Activated CD4-positive, alpha-beta T cell treated with anti-CD3 and anti-CD28 coated beads, Interleukin-2, Interleukin-4, amounts not matched to agents 100 ng/mL and 50 ng/mL, durations not matched to agents 16 hours and 8 hours (primary cell): ENCODE results near the gene SRSF8.
A peak's percentile ranks its signal among the peaks of the same experiment; 100 is the strongest.

Experiments used
- DNase-seq: peaks from one replicate; pipeline ENCODE4 v3.0.0-alpha.2; 2020; ENCODE audit warnings: low spot score

Gene SRSF8

DNA sequence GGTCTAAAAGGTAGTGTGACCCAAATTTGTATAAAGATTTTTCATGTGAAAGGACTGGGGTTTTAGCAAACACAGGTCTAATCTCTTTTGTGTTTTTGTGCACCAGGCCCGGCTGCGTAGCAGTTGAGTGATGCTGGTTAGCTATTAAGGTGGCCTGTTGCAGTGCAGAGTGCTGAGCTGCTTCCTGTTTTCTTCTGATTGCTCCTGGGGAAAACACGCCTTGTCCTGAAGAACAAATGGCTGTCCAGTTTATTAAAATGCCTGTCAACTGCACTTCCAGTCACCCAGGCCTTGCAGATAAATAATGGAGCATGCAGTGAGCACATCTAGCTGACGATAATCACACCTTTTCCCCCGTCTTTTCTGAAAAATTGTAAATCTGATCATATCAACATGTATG lies 1.8 kb downstream of the SRSF8 start:
- DNase-seq: peak; percentile 92

DNA sequence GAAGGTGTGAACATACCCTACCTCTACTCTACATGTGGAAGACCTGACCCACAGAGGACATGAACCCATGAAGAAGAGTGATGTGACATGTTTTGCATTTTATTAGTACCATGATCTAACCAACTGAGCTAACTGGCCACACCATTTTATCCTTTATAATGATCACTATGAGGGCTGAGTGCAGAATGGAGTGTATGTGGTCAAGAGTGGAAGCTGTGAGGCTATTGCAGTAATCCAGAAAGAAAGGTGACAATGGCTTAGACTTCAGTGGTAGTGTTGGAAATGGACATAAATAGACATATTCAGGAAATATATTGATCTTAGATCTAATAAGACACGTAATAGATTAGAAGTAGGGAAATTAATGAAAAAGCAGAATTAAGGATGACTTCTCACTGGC lies 3.8 kb downstream of the SRSF8 start:
- no peak for DNase-seq

DNA sequence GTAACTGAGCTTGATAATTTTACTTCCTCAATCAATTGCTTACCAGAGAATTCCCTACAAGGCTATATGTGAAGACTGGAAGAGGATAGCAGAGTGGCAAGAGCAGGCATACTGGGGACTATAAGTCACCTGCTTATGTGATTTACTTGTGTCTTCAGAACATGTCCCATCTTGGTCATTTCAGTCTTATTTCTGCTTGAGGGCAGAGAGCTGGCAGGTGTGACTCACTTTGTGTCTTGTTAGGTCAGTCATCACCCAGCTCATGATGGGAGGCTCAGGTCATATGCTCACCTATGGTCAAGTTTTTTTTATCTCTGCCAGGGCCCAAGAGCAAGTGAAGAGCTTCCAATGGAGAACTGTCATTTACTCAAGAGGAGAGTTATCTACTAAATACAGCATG lies 6.2 kb downstream of the SRSF8 start:
- DNase-seq: no peak

DNA sequence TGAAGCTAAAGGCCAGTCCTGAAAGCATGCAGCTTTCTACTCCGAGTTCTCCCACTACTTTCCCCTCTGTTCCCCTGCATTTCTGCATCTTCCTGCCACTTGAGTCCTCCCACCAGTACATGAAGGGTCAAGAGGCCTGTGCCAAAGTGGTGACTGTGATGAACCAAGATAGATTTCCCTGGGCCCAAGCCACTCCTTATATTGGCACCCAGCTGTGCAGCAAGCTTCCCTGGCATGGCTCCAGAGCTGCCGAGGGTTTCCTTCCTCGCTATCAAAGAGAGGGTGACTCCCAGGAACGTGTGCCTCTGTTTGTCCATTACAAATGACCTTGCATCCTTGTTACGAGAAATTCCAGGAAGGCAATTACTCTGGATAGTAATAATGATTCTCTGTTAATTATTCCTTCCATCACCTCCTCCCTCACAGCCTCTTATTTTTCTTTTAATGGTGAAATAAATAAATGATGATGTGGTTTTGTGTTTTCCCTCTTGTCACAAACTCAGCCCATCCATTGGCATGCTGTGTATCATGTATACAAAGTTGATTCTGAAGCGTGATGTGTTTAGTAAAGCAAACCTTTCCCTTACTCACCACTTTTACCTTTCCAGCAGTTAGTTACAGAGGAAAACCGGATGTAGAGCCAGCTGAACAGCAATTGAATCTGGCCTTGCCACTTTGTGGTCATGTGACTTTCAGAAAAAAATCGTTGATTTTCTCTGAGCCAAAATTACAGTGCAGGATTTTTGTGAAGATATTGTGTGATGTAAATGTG lies 8.3 kb downstream of the SRSF8 start:
- no peak for DNase-seq

DNA sequence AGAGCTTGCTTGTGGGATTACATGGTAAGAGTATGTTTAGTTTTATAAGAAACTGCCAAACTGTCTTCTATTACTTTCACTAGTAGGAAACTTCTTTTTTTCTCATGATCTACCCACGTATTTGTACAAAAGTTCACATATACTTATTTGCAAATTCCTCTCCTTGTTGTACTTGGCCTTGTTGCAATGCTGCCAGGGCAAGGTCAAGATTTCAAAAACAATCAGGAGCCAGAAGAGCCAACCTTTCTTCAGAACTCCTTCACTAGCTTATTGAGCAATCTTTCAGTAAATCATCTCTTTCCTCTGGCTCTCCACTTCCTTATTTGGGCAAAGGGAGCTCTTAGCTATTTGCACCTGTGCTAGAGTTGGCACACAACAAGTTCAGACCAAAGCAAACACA lies 9.7 kb downstream of the SRSF8 start:
- no peak for DNase-seq

DNA sequence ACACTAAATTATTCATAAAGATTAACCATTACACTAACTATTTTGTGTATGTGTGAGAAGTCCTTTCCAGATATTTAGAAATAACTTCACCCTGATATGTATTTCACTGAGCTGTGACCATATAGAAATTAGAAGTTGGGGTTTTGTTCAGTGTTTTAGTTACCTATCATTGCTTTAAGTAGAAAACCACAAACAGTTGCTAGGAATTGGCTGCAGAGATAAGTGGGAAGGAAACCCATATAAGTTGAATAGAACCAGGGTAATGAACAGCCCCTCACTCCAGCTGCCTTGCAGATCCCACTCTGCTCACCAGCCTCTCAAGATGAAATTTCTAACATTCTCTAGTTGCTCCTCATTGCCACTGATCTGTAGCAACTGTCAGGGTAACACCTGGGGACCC lies 10.3 kb downstream of the SRSF8 start:
- DNase-seq: no peak

DNA sequence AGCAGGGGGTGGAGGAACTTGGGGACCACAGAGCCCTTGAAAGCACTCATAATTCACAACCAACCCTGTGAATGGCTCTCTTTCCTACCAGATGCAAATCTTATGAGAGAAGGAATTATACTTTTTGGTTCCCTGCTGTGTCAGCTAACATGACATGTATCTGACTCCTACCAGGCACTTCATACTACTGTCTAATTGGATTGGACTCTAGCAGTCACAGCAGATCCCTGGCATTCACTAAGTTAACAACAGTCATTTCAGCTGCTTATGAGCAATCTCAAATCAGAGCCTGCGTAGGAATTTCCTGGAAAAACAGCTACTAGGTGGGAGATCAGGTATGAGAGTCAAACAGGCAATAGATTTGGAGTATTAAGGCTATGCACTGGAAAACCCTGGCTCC lies 11.8 kb downstream of the SRSF8 start:
- no peak for DNase-seq

DNA sequence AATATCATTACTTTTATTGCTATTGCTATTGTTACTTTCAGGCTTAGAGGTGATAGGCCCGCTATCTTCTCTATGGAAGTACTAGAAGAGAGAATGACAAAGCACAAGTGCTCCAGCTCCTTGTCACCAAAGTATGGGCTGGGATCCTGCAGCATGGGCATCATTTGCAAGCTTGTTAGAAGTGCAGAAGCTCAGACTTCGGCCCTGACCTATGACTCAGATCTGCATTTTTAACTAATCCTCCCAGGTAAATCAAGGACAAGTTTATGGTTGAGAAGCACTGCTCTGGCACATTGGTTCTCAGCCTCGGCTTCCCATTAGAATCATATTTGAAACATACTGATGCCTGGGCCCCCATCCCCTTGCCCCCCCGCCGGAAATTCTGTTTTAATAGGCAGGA lies 14.3 kb downstream of the SRSF8 start:
- DNase-seq: no peak

DNA sequence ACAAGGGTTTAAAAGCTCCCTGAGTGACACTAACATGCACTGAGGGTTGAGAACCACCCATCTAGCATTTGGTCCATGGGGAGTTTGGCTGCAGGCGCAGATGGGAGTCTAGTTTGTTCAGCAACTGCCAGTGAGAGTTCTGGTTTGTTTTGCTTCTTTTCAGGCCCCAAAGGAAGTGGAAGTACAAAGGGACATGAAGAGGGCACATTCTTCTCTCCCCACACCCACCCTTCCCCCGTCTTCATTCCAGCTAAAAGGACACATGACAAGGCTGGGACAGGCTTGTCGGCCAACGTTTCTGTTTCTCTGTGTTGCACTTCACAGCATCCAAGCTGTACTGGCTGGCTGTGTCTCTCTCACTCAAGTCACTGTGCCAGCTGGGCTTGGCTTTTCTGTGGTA lies 14.7 kb downstream of the SRSF8 start:
- no peak for DNase-seq

DNA sequence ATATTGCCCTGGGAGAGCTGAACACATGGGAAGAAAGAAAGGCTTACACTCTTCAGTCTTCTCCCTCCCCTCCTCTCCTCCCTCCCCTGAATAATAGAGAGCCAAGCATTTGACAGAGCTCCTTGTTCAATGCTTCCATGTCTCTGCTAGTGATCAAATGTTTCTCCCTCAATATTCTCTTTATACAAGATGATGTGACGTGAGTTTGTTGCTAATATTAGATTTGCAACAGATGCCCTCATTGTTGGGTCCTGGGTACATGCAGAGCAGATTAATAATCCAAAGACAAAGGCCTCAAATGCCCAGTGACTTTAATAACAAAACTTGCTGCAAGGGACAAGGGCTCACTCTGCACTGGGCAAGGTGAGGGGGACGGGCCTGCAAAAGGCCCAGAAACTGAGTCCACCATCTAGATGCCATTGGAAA lies 15.9 kb downstream of the SRSF8 start:
- DNase-seq: no peak

DNA sequence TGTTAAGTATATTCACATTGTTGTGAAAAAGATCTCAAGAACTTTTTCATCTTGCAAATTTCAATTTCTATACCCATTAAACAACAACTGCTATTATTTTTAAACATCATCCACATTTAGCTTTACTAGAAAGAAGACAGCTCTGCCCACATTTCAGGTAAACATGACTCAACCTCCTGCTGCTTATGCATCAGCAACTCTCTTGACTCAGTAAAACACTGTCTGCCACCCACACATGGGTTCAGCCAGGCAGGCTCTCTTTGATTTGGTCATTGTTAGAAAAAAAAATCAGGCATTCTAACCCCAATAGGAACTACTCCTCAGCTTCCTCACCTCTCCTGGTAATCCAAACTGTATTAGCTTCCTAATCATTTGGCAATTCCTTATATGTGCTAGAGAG lies 17.8 kb downstream of the SRSF8 start:
- peak; percentile 69 for DNase-seq

DNA sequence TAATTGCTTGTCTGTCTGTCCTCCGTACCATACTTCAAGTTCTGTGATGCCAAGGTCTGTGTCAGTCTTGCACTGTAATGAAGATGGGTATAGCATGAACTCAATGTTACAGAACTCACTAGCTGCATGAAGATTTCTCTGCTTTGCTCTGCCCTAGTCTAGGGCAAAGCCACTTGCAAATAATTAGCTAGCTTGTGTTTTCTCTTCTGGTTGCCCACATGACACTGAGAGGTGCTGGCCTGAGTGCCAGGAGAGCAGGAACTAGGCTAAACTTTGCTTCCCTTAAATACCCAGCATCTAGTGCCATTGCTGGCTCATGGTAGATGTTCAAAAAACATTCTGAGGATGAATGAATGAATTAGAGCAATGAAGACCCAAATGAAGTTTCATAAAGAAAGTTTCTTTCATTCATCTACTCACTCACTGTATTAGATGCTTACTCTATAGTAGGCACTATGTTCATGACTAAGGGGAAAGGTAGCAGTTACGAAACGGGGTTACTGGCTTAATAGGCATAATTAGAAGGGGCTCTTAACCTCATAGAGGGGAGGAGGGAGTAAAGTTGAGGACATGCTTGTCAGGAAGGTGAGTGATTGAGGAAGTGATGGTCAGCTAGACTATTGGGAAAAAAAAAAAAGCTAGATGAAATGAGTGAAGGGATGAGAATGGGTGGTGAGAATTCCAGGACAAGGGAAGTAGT lies 18.5 kb downstream of the SRSF8 start:
- no peak for DNase-seq

DNA sequence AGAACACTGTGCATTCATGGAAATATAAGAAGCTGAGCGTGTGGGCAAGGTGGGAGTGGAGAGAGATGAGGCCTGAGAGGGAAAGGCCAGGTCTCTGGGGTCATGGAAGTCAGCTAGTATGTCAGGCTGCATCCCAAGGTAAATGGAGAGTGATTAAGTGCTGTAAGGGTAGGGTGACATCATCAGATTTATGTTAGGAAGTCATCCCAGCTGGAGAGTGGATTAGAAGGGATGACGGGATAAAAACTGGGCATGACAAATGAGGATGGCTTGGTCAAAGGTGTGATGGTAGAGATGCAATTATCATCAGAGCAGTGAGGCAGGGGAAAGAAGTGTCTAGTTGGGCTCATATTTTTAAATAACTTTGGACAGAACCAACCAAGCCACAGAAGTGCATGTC lies 19.4 kb downstream of the SRSF8 start:
- DNase-seq: no peak

DNA sequence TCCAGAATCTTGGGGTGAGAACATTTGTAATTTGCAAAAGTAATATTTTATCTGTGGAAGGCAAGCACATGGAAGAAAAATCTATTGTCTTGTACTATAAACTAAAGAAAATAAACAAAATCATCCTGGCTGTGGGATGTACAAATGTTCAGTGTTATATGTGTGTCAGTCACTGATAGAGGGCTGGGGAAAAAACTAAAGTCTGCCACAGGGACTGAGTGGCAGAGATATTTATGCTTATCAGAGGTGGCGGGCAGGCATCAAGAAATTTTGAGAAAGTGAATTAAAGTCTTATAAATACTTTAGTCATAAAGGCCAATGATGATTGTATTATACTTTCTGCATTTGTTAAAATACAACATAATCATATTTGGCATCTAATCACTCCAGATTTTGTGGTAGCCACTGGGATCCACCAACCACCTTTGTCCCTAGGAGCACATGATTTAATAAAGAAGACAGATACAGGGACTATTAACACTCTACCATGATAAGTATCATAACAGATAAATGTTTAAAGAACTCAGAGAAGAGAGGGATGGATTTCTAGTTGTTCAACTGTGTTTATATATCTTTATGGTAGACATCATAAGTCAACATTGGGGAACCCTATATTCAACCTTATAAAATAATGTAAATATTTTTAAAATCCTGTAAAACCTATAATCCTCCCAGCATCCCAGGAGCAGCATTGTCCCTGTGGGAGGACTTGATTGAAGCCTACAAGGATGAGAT lies 20.3 kb downstream of the SRSF8 start:
- DNase-seq: no peak

DNA sequence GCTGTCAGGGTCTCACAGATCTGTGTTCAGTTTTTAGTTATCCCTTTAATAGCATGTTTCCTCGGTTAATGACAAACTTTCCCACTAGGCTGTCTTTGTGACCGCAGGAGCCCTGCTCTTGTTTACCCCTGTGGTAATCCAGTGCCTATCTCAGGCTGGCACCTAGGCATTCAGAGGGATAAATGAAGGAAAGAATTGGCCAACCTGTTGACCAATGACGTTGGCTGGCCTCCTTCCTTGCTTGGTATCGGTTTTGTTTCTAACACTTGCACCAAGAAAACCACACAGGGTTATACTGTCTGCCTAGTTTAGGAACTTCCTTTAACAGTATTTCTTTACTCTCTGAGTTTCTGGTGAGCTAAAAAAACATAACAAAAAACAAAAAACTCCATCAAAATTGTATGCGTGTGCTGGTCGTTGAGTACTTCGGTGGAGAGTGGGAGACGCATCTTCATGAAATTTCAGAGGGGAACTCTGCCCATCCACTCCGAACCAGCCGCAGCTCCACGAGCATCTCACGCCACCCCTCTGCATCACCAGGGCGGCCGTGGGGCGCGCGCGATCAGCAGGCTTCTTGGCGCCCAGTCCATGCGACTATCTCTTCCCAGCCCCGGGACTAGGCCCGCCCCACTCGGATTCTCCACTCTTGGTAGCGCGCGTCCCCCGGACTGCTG lies 22.4 kb downstream of the SRSF8 start:
- DNase-seq: peak; percentile 48

DNA sequence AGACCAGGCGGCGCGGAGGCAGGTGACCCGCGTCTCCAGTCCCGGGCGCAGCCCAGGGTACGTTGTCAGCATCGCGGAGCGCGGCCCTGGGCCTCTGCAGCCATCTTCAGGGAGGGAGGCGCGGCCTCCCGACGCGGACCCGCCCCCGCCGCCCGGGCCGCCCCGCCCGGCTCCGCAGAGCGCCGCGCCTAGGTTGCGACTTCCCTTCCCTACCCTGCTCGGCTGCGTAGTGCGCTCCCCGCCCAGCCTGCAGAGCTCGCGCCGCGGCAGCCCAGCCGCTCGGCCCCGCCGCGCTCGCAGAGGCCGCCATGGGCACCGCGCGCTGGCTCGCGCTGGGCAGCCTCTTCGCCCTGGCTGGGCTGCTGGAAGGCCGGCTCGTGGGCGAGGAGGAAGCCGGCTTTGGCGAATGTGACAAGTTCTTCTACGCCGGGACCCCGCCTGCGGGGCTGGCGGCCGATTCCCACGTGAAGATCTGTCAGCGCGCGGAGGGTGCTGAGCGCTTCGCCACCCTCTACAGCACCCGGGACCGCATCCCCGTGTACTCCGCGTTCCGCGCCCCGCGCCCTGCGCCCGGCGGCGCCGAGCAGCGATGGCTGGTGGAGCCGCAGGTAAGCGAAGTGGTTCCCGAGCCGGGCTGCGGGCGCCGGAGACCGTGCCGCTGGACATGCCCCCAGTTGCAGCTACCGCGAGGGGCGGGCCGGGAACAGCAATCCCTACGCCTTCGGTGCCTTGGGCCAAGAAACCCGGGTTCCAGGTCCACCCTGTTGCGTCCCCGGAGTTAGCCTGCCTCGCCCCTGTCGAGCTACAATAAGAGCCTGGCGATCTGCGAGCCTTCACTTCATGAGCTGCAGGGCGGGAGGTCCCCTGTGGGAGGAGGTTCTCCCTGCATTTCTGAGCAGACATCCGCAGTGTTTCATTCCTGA lies 23.2 kb downstream of the SRSF8 start, which contains the start of gene ENDOD1:
Gene ENDOD1 (plus strand): TSS at position 227 of the 923 bp plus-strand sequence. CDS start 82 bp downstream, at position 309.
- peak; percentile 88 for DNase-seq

DNA sequence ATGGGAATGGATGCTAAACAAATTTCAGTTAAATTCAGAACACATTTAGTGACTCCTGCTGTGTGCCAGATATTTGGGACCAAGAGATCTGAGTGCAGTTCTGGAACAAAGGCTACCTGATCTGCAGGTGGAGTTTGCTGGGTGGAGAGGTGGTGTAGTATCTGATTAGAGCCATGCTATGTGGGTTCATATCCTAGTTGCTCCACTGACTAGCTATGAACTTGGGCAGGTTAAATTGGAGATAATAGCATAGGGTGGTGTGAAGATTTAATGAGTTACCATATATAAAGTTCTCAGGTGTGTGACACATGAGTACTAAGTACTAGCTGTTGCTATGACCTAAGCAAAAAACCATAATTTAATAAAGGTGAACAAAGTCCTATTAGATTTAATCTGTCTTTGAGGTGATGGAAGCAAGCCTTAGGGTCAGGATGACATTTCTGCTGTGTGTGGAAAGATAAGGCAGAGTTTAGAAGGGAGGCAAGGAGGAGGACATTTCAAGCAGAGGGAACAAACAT lies 25.0 kb downstream of the SRSF8 start:
- DNase-seq: no peak

DNA sequence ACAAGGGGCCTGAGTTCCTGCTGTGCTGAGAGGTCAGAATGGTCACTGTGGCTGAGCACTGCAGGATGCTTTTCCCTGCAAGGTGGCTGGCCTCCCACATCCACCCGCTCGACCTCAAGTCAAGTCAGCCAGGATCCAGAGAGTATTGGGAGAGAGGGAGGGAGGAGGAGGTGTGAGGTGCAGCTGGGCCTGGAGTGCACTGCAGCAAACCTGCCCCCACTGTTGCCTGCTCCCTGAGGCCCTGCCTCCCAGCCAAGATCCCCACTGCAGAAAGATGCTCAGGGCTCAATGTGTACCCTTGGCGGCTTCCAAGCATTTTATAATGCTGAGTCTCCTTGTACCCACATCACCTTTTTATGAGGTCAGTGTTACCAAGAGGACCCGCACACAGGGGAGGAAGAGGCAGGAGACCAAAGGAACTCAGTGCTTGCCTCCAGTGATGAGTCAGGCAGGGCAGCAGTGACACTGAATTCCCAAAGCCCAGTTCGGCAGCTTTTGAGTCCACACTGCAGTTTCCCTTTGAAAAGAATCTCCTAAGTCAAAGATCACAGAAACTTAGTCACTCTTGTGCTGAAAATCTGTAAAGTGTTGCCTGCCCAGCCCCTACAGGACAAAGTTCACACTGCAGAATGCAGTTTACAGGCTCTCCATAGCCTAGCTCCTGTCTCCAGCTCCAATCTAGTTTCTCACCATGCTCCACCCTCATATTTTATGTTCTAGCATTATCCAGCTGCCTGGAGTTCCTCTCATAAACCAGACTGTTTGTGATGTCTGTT lies 26.0 kb downstream of the SRSF8 start:
- no peak for DNase-seq

DNA sequence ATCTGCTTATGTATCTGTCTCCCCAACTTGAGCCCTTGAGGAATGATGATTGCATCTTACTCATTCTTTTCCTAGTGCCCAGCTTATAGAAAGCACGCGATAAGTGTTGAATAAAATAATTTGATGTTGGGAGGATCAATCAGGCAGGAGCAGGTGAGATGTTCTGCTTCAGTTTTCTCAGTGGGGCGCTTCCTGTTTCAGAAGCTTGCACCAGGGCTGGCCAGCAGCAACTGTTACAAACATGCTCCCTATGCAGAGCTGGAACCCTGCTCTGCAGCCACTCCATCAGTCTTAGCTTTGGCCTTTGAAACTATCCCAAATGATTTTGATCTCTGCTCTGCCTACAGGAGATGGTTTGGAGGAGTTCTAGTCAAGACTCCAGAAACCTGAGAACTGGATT lies 26.8 kb downstream of the SRSF8 start:
- no peak for DNase-seq
